Caco-2 (cell line): Measurements from ENCODE around the gene HERC4. TPM values are rescaled to one million over a fixed set of nuclear protein-coding genes. Genes with fewer than 3 reads are reported as not detected.

Source experiments
- BruUV-seq: library from RNA; stranded (reverse); fragments of 400-500 nt; replicated peaks from 2 replicates; lab custom pipeline; 2021; lab: Mats Ljungman, UMichigan
- CTCF ChIA-PET: fragments of 300-600 bp; sonication (Branson Sonifier 250); formaldehyde crosslinking; loops from one replicate; lab custom pipeline; 2022; ENCODE audit warnings: antibody characterized with exemption; lab: Charles Lee
- POLR2A ChIA-PET: fragments of 300-600 bp; sonication (Branson Sonifier 250); formaldehyde crosslinking; loops from one replicate; lab custom pipeline; 2022; ENCODE audit warnings: antibody characterized with exemption; lab: Charles Lee
- DNase-seq, 2 experiments: peaks; one replicate each; pipeline versions ENCODE4 v3.0.0 to v3.0.0-alpha.2; 2020 to 2022
- H3K27me3 ChIP-seq: replicated peaks from 2 replicates; pipeline ENCODE4 v1.6.0; 2011; ENCODE audit warnings: low read length; ENCODE audit not compliant: control insufficient read depth, insufficient read depth
- H3K36me3 ChIP-seq: 2 replicates; pipeline ENCODE4 v1.5.1; 2011; ENCODE audit warnings: low read length; ENCODE audit not compliant: control insufficient read depth, insufficient read depth
- H3K4me1 ChIP-seq: fragments of 250-450 bp; sonication (Bioruptor Pico); 2 replicates; pipeline ENCODE4 v1.5.1; 2020; ENCODE audit warnings: mild to moderate bottlenecking
- H3K4me3 ChIP-seq: 2 replicates; pipeline ENCODE4 v1.5.1; 2011; ENCODE audit warnings: low read depth, mild to moderate bottlenecking, control low read depth, low read length
- H3K9me3 ChIP-seq: fragments of 250-450 bp; sonication (Bioruptor Pico); 2 replicates; pipeline ENCODE4 v1.5.1; 2020; ENCODE audit warnings: mild to moderate bottlenecking, moderate library complexity
- H3K27ac Mint-ChIP-seq: one replicate; pipeline ENCODE4 v1.8.0; 2022; ENCODE audit warnings: mixed read lengths; ENCODE audit not compliant: unreplicated experiment
- H3K27me3 Mint-ChIP-seq: one replicate; pipeline ENCODE4 v1.8.0; 2022; ENCODE audit warnings: mixed read lengths; ENCODE audit not compliant: insufficient read depth, unreplicated experiment
- H3K36me3 Mint-ChIP-seq: one replicate; pipeline ENCODE4 v1.8.0; 2022; ENCODE audit warnings: mild to moderate bottlenecking, mixed read lengths; ENCODE audit not compliant: insufficient read depth, unreplicated experiment
- H3K4me1 Mint-ChIP-seq: one replicate; pipeline ENCODE4 v1.8.0; 2022; ENCODE audit warnings: low read depth, mixed read lengths; ENCODE audit not compliant: unreplicated experiment
- H3K4me3 Mint-ChIP-seq: one replicate; pipeline ENCODE4 v1.8.0; 2022; ENCODE audit warnings: mild to moderate bottlenecking, moderate library complexity, mixed read lengths; ENCODE audit not compliant: unreplicated experiment
- H3K9me3 Mint-ChIP-seq: one replicate; pipeline ENCODE4 v1.8.0; 2022; ENCODE audit warnings: mixed read lengths; ENCODE audit not compliant: unreplicated experiment
- intact Hi-C: fragments of 100-400 bp; cut with micrococcal nuclease; formaldehyde crosslinking; loops from one replicate; pipeline ENCODE4 v1.10.0; 2022; ENCODE audit not compliant: unreplicated experiment
- total RNA-seq: library from RNA; stranded (reverse); gene quantifications from 2 replicates; pipeline ENCODE4 v1.2.3, GENCODE V29; 2022
- TF ChIP-seq, protein P1 (sequence below), 2 experiments: fragments of 200-600 bp in 1 of 2; IDR thresholded peaks; 1 replicate in 1 of 2; 2 replicates in 1 of 2; pipeline versions ENCODE4 v1.5.1 to v1.8.0; 2011 to 2022; ENCODE audit warnings: antibody characterized with exemption in 1 of 2, control low read depth in 1 of 2, inconsistent platforms in 1 of 2, low read depth in 1 of 2, low read length in 1 of 2, mild to moderate bottlenecking in 1 of 2, moderate library complexity in 1 of 2; ENCODE audit not compliant: insufficient read depth in 1 of 2, severe bottlenecking in 1 of 2, unreplicated experiment in 1 of 2

Gene HERC4
- total RNA-seq, 1 experiment from 2014 or later: 59.4 TPM

DNA sequence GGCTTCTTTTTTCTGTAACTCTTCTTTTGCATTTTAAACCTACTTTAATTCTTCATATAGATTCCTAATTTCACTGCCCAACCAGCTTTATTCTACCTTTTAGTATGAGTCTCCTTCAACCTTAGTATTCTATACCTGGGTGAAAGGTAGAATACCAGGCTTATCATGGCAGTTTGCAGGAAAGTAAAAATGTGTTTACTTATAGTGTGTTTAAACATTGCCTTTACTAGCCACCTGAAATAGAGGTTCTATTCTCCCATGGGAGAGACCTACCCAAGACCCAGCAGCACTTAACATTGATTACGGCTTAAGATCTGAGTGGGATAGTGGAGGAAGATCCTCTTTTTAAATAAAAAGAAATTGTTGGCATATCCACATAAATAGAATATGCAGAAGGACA is 32.6 kb upstream of the HERC4 start:
- TF ChIP-seq, protein P1, sequence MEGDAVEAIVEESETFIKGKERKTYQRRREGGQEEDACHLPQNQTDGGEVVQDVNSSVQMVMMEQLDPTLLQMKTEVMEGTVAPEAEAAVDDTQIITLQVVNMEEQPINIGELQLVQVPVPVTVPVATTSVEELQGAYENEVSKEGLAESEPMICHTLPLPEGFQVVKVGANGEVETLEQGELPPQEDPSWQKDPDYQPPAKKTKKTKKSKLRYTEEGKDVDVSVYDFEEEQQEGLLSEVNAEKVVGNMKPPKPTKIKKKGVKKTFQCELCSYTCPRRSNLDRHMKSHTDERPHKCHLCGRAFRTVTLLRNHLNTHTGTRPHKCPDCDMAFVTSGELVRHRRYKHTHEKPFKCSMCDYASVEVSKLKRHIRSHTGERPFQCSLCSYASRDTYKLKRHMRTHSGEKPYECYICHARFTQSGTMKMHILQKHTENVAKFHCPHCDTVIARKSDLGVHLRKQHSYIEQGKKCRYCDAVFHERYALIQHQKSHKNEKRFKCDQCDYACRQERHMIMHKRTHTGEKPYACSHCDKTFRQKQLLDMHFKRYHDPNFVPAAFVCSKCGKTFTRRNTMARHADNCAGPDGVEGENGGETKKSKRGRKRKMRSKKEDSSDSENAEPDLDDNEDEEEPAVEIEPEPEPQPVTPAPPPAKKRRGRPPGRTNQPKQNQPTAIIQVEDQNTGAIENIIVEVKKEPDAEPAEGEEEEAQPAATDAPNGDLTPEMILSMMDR (IDR thresholded peaks at IDR 0.05; ENCODE audit: insufficient read depth in 1 of 2, low read depth in 1 of 2, low read length in 1 of 2, severe bottlenecking in 1 of 2, unreplicated experiment in 1 of 2): no peak
- no peak overlapping the region for H3K4me3 Mint-ChIP-seq
- BruUV-seq: no TSS peak
- H3K9me3 Mint-ChIP-seq: no peaks in the 10 kb centered on the region
- peaks cover 6% of the 10 kb centered on the region for H3K4me1 Mint-ChIP-seq
- intact Hi-C loops: no loop called here
- H3K27ac Mint-ChIP-seq: no peak overlapping the region
- no peaks in the 10 kb centered on the region for H3K9me3 ChIP-seq
- no peaks in the 10 kb centered on the region for H3K36me3 ChIP-seq
- no peaks in the 10 kb centered on the region for H3K36me3 Mint-ChIP-seq
- H3K4me1 ChIP-seq: peaks cover 7% of the 10 kb centered on the region
- ChIA-PET POLR2A (no interaction called here), CTCF (no interaction called here)
- DNase-seq: no peak
- no peak overlapping the region for H3K4me3 ChIP-seq
- no peaks in the 10 kb centered on the region for H3K27me3 Mint-ChIP-seq
- H3K27me3 ChIP-seq: no peaks in the 10 kb centered on the region

DNA sequence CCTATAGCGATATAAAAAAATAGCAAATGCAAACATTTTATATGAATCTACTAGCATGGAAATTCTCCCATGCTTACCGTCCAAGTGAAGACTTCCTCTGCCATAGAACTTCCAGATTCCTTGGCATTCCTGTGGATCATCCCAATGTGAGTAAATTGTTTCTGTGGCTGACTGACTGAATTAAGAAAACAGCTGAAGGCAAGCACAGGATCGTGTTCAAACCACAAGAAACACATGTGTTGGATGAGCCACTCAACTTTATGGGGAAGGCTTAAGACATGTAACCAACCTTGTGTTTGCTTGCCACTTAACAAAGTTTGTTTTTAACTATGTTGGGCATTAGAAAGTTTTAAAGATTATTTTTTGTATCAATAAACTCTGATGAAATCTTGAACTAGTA is 31.6 kb upstream of the HERC4 start:
- no peak overlapping the region for H3K4me3 Mint-ChIP-seq
- no peak overlapping the region for H3K27ac Mint-ChIP-seq

DNA sequence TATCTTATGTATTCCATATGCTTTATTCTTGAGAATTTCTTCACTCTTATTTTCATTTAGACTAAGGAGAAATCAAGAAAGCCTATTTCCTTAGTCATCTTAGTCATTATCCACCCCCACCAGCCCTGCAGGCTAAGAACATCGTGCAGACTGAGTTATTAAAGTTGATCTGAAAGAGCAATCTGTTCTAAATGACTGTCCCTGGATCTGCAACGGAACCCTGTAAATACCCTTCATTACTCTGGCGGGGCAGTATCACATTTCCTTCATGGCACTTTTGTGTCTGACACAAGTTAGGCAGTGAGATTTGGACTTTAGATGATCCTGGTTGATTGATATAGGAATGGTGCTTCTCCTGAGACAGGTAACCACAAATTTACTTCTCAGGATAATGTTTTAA is 30.7 kb upstream of the HERC4 start:
- no peaks in the 10 kb centered on the region for H3K4me1 Mint-ChIP-seq
- Histone ChIP-seq H3K4me3 (no peak overlapping the region), H3K4me1 (no peaks in the 10 kb centered on the region), H3K27me3 (no peaks in the 10 kb centered on the region), H3K36me3 (no peaks in the 10 kb centered on the region), H3K9me3 (no peaks in the 10 kb centered on the region)
- POLR2A ChIA-PET: no interaction called here
- no peaks in the 10 kb centered on the region for H3K36me3 Mint-ChIP-seq
- CTCF ChIA-PET: no interaction called here
- intact Hi-C loops: no loop called here
- TF ChIP-seq, protein P1 (IDR thresholded peaks at IDR 0.05; ENCODE audit: insufficient read depth in 1 of 2, low read depth in 1 of 2, low read length in 1 of 2, severe bottlenecking in 1 of 2, unreplicated experiment in 1 of 2): no peak
- H3K4me3 Mint-ChIP-seq: no peak overlapping the region
- no peaks in the 10 kb centered on the region for H3K27me3 Mint-ChIP-seq
- H3K9me3 Mint-ChIP-seq: no peaks in the 10 kb centered on the region
- H3K27ac Mint-ChIP-seq: no peak overlapping the region
- no peak for DNase-seq
- no TSS peak for BruUV-seq

More for the DNA sequence above, 31.6 kb upstream of the HERC4 start:
- CTCF ChIA-PET: interaction anchor here (0.5 to 0.7 kb wide), 3 partner anchors 105 to 247 kb away, joined by 3 to 4 read pairs (median 3); no protein-coding TSS in a partner anchor
- no peaks in the 10 kb centered on the region for H3K27me3 ChIP-seq
- Mint-ChIP-seq H3K36me3 (no peaks in the 10 kb centered on the region), H3K9me3 (no peaks in the 10 kb centered on the region), H3K27me3 (no peaks in the 10 kb centered on the region), H3K4me1 (no peaks in the 10 kb centered on the region)
- no TSS peak for BruUV-seq
- no peaks in the 10 kb centered on the region for H3K4me1 ChIP-seq
- no peak overlapping the region for H3K4me3 ChIP-seq
- no peak for DNase-seq
- TF ChIP-seq, protein P1 (IDR thresholded peaks at IDR 0.05; ENCODE audit: insufficient read depth in 1 of 2, low read depth in 1 of 2, low read length in 1 of 2, severe bottlenecking in 1 of 2, unreplicated experiment in 1 of 2): no peak
- POLR2A ChIA-PET: no interaction called here
- intact Hi-C loops: no loop called here
- H3K9me3 ChIP-seq: no peaks in the 10 kb centered on the region
- H3K36me3 ChIP-seq: no peaks in the 10 kb centered on the region
